Smooth muscle cell (in vitro differentiated cells): ENCODE data around the gene LDHB. TPM values are rescaled to one million over a fixed set of nuclear protein-coding genes. Genes with fewer than 3 reads are reported as not detected.

Experiments
- DNase-seq: peaks from one replicate; lab custom pipeline; 2025; ENCODE audit not compliant: unreplicated experiment; lab: John Stamatoyannopoulos, UW
- H2AFZ ChIP-seq: fragments of 200-600 bp; sonication (generic); 2 replicates; pipeline ENCODE4 v1.6.0; 2016; ENCODE audit warnings: antibody characterized with exemption, low read depth, mild to moderate bottlenecking
- H3F3A ChIP-seq: fragments of 200-600 bp; sonication (generic); 2 replicates; pipeline ENCODE4 v1.6.0; 2017; ENCODE audit warnings: antibody characterized with exemption, low read depth
- H3K27ac ChIP-seq: fragments of 200-600 bp; sonication (generic); 2 replicates; pipeline ENCODE4 v1.5.1; 2016; ENCODE audit warnings: low read depth, mild to moderate bottlenecking
- H3K27me3 ChIP-seq: fragments of 200-600 bp; sonication (generic); 2 replicates; pipeline ENCODE4 v1.6.1; 2016; ENCODE audit warnings: low read depth, mild to moderate bottlenecking
- H3K36me3 ChIP-seq: fragments of 200-600 bp; sonication (generic); 2 replicates; pipeline ENCODE4 v1.5.1; 2016; ENCODE audit warnings: low read depth
- H3K4me1 ChIP-seq: fragments of 200-600 bp; sonication (generic); 2 replicates; pipeline ENCODE4 v1.5.1; 2016; ENCODE audit warnings: low read depth
- H3K4me2 ChIP-seq: fragments of 200-600 bp; sonication (generic); 2 replicates; pipeline ENCODE4 v1.6.0; 2016; ENCODE audit warnings: mild to moderate bottlenecking
- H3K4me3 ChIP-seq: fragments of 200-600 bp; sonication (generic); 2 replicates; pipeline ENCODE4 v1.5.1; 2016; ENCODE audit warnings: mild to moderate bottlenecking
- H3K79me2 ChIP-seq: fragments of 200-600 bp; sonication (generic); 2 replicates; pipeline ENCODE4 v1.6.0; 2016; ENCODE audit warnings: low read depth, mild to moderate bottlenecking
- H3K9ac ChIP-seq: fragments of 200-600 bp; sonication (generic); 2 replicates; pipeline ENCODE4 v1.6.0; 2016; ENCODE audit warnings: low read depth
- H3K9me3 ChIP-seq: fragments of 200-600 bp; sonication (generic); replicated peaks from 2 replicates; pipeline ENCODE4 v1.5.1; 2016; ENCODE audit warnings: low read depth
- H4K20me1 ChIP-seq: fragments of 200-600 bp; sonication (generic); 2 replicates; pipeline ENCODE4 v1.6.0; 2016; ENCODE audit warnings: low read depth
- CTCF ChIP-seq: fragments of 200-600 bp; sonication (generic); IDR thresholded peaks from 2 replicates; pipeline ENCODE4 v1.5.1; 2017; ENCODE audit warnings: borderline replicate concordance, mild to moderate bottlenecking, antibody characterized with exemption; ENCODE audit not compliant: insufficient read depth, poor library complexity, severe bottlenecking
- WGBS: methylation state at CpG from one replicate; pipeline ENCODE4 v1.1.7; 2016; ENCODE audit warnings: low lambda C conversion rate; 5-methylcytosine and 5-hydroxymethylcytosine counted together
- polyA plus RNA-seq: library from polyadenylated mRNA; unstranded; fragments of >200 nt; fragmentation: Nextera tagmentation; extraction: Ambion mirVana; gene quantifications from 2 replicates; pipeline ENCODE4 v1.2.1, GENCODE V29; 2016
- total RNA-seq: library from RNA; depleted of rRNA; stranded (reverse); fragments of >200 nt; gene quantifications from 2 replicates; pipeline ENCODE4 v1.2.3, GENCODE V29; 2014

Gene LDHB
- total and polyA plus RNA-seq, 2 experiments from 2014 or later: 328 to 427 TPM

DNA sequence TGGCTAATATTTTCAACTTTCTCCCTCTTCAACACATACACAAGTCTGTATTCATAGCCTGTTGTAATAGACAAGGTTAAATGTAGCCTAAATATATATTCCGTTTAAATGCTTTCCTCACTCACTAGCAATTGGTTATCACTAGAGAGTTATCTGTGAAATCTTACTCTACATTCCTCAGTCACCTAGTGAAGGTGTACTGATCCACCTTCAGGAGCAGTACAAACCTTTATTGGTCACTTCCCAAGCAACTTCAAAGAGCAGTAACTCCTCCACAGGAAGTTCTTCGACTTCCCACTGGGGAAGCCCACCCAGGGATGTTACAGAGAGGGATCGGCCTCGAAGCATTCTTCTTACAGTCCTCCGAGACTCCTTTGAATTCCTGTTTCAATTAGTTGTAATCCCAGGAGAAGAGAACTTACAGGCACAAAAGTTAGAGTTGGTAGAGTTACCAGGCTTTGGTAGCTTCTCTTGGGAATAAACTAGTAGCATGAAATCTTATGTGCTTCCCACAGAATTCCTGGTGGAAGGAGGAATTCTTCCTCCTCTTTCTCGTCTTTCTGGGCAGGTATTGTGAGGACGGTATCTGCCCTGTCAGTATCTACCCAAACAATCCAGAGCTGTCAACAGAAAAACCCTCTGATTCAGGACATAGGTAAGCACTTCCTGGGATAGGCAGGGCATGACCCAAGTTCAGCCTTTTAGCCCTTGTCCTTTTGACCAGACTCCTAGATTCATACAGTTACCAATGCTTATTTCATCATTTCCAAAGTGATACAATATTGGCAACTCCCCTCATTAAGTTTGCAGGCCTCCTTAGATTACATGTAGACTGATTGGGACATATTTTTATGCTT is 53.2 kb downstream of the LDHB start, which contains the start of gene GYS2:
TSS of gene GYS2 (minus strand) at position 603 of the 857 bp plus-strand sequence. CDS start at position 348, 255 bp downstream.
- Histone ChIP-seq H3K9ac (no peak within 1 kb of the TSS), H3K27ac (no peak within 1 kb of the TSS), H3K27me3 (no peaks in the 10 kb centered on the region), H3K4me1 (no peaks in the 10 kb centered on the region), H2AFZ (no peak within 1 kb of the TSS), H3K36me3 (no peaks in the 10 kb centered on the region), H3K4me2 (no peak within 1 kb of the TSS), H3K4me3 (no peak within 1 kb of the TSS), H3F3A (no peaks in the 10 kb centered on the region), H4K20me1 (no peaks in the 10 kb centered on the region), H3K9me3 (no peaks in the 10 kb centered on the region), H3K79me2 (no peaks in the 10 kb centered on the region)
- 55% methylated on average over 7 of the region's 7 CpGs for WGBS
- DNase-seq: no peak
- TF ChIP-seq CTCF: no peak

DNA sequence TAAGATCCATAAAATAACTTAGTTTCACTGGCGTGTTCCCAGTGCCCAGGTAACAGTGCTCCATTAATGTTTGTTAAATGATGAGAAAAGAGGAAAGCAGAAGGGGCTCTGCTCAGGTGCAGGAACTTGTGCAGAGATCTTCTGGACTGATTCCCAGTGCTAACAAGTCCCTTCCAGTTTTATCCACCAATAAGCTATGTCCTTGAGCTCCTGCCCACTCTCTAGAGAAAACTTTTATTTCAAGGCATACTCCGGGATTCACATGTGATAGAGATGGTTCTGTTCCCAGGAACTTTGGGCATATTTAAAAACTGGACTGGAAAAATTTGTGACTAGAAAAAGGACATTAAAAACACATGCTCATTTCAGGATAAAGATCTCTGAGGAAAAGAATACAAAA is 54.9 kb downstream of the LDHB start:
- Histone ChIP-seq H3K79me2 (no peaks in the 10 kb centered on the region), H4K20me1 (no peaks in the 10 kb centered on the region), H3K9me3 (no peaks in the 10 kb centered on the region), H3K27me3 (no peaks in the 10 kb centered on the region), H3K4me1 (no peaks in the 10 kb centered on the region), H3K27ac (no peak overlapping the region), H3K9ac (no peak overlapping the region), H3K4me2 (no peak overlapping the region), H3F3A (no peaks in the 10 kb centered on the region), H2AFZ (no peak overlapping the region), H3K36me3 (no peaks in the 10 kb centered on the region), H3K4me3 (no peak overlapping the region)
- 97% methylated on average over 2 of the region's 2 CpGs for WGBS
- no peak for DNase-seq
- TF ChIP-seq CTCF: no peak

DNA sequence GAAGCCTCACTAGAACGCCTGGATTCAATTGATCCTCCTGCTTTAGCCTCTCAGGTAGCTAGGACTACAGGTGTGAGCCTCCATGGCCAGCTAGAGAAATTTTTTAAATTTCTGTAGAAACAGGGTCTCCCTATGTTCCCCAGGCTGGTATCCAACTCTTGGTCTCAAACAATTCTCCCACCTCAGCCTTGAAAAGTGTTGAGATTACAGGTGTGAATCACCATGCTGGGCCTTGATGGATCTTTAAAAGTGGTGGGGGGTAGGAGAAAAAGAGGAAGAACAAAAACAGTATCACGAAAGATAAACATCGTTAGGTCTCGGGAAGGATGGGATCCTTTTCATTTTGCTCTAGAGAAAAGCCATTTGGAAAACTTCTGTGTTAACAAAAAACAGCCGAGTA is 57.4 kb downstream of the LDHB start:
- no peak overlapping the region for H3K4me2 ChIP-seq
- WGBS: 82% methylated on average over 5 of the region's 5 CpGs
- no peaks in the 10 kb centered on the region for H3K36me3 ChIP-seq
- no peak overlapping the region for H3K27ac ChIP-seq
- H3K9ac ChIP-seq: no peak overlapping the region
- H3K4me1 ChIP-seq: no peaks in the 10 kb centered on the region
- no peaks in the 10 kb centered on the region for H3F3A ChIP-seq
- no peak overlapping the region for H2AFZ ChIP-seq
- H4K20me1 ChIP-seq: no peaks in the 10 kb centered on the region
- H3K4me3 ChIP-seq: no peak overlapping the region
- TF ChIP-seq CTCF: no peak
- H3K27me3 ChIP-seq: no peaks in the 10 kb centered on the region
- H3K79me2 ChIP-seq: no peaks in the 10 kb centered on the region
- no peak for DNase-seq
- H3K9me3 ChIP-seq: no peaks in the 10 kb centered on the region
